ENCODE data around the gene POC1A.

DNA sequence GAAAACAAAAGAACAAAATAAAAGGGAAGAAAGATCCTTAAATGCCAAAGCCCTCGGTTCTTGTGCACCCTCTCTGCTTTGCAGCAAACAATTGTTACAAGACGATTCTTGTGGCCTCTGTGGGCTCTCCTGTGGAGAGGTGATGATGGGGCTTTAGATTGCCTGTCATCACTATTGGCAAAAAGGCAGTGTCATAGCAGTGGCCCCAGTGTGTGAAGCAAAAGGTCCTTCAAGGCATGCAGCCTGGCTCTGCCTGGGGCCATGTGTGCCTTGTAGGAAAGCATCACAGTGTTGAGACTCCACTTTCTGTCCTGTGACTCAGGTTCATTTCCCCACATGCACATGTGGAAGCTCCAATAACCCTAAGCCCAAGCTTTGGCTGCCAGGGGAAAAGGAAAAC lies 43.7 kb downstream of the POC1A start:
- TF ChIP-seq, protein P1, sequence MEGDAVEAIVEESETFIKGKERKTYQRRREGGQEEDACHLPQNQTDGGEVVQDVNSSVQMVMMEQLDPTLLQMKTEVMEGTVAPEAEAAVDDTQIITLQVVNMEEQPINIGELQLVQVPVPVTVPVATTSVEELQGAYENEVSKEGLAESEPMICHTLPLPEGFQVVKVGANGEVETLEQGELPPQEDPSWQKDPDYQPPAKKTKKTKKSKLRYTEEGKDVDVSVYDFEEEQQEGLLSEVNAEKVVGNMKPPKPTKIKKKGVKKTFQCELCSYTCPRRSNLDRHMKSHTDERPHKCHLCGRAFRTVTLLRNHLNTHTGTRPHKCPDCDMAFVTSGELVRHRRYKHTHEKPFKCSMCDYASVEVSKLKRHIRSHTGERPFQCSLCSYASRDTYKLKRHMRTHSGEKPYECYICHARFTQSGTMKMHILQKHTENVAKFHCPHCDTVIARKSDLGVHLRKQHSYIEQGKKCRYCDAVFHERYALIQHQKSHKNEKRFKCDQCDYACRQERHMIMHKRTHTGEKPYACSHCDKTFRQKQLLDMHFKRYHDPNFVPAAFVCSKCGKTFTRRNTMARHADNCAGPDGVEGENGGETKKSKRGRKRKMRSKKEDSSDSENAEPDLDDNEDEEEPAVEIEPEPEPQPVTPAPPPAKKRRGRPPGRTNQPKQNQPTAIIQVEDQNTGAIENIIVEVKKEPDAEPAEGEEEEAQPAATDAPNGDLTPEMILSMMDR (conservative IDR thresholded peaks at IDR 0.05; ENCODE audit: low read depth, low read length) = no peak
- no peak for TF ChIP-seq EZH2phosphoT487 (IDR thresholded peaks at IDR 0.05; ENCODE audit: borderline replicate concordance, low read length)
